Stimulated activated CD4-positive, alpha-beta T cell treated with anti-CD3 and anti-CD28 coated beads, Interleukin-15, amount 100 ng/mL, for 48 hours (primary cell): ENCODE results near the gene TRPM5.

Experiments used
- DNase-seq, 2 donors: peaks; one replicate each; pipeline ENCODE4 v3.0.0-alpha.2; 2020; ENCODE audit warnings: low read depth in 2 of 2

TRPM5 gene

DNA sequence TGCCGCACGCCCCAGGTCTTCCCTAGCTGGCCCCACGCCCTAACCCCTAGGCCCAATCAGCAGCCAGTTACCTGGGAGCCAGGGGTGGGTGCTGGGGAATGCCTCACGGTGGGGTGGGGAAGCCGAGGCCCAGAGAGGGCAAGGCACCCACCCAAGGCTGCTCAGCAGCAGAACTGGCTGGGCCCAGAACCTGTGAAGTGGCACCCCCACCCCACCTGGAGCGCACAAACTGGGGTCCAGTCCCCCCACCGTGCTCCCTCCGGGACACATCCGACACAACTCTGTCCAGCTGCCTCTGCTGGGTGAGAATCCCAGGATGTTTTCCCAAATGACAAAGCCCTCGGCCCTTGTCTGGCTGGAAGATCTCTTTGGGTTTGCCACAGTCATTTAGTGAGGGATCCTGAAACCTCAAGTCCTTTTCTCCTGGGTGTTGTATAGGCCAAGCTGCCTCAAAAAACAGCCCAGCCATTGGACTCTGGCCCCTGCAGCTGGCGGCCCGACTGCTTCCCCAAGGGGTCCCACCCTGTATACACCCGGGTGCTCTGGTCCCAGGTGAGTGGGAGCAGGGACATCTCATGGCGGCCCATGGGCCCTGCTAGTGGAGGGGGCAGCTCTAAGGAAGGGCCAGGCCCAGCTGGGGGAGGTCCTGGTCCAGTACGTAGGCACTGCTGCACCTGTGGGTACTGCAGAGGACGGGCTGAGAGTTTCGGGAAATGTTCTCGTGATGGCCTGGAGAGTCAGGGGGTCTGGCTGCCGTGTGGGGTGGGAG lies 22.9 kb downstream of the TRPM5 start:
- no peak for DNase-seq

DNA sequence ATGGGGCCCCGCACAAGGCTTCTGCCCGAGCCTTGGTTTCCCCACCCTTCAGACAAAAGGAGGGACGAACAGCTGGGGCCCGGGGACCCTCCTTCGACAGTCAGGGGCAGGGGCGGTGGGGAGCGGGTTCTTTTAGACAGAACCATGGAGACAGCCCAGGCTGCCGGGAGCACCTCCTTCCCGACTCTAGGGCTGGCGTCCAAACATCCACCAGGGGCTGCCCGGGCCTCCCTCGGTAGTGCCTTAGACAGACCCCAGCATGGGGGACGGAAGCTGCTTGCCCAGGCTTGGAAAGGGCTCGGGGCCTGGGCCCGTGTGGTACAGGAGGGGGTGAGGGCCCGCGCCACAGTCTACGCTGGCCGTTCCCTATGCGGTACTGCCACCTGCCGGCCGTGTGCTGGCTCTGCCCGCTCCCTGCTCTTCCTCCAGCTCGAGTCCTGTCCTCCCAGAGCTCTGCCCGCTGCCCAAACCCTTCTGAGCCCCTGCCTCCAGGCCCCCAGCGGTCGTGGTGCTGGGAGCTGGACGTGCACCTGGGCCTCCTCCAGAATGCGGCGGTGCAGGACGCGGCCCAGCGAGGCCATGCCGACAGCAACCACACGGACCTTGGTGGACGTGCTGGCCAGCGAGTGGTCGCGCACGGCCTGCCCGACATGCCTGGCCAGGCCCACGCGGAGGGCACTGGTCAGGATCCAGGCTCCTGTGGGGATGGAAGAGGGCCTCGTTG lies 23.6 kb downstream of the TRPM5 start:
- DNase-seq, result peak; percentile 52 to 72

DNA sequence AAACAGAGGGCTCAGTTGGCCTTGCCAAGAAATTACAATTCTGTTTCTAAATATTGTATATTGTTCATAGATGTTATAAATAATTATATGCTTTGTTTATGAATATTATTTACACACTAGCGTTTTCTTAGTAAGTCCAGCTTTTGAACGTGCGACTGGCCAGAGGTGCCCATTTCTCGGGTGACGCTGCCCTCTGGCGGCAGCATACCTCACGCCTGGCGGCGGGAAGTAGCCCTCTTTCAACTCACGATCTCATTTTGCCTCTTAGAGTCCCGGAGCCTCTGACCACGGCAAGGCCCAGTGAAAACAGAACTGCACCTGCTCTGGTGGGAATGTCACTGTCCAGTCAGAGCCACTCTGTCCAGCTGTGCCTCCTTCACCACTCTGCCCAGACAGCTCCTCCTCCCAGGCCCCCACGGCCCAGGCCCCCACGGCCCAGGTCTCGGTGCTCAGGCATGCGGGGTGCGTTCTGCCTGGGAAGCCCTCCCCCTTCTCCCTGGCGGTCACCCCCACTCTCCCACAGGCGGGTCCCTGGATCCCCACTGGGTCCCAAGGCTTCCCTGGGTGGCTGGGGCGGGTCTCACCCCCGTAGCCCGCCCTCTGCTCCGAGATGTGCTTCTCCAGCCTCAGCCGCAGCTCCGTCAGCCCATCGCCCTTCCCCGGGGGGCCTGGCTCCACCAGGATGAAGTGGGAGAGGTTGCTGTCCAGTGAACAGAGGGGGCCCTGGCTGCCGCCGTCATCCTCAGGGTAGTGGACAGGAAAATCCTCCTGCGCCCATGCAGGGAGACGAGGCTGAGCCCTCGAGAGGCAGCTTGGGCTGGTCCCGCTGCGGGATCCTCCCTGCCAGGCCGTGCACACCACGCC lies 24.4 kb downstream of the TRPM5 start:
- DNase-seq, result peak in 1 of 2 donors; percentile 45

DNA sequence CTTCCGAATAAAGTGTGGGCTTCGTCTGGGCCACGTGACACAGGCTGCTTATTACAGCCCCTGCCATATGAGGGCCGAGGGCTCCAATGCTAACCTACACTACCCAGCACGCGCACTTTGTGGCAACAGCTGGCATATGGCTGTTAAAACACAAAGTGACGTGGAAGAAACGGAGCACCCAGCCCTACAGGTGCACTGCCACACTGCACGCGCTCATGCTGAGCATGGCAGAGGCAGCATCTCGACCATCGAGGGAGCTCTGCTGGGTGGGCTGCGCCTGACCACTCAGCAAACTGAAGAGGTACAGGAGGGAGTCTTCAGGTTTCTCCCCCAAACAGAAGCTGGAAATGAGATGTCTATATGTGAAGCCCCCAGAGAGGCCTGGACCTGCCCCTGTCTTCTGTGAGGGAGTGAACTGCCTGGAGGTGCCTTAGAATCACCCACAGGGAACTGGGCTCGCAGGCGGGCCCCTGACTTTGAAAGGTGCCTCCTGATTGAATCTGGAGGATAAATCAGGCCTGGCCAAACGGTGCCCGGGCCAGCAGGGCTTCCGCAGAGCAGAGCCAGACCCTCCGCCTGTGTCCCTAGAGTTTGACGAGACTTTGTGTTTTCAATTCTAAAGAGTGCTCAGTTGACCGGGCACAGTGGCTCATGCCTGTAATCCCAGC lies 25.5 kb downstream of the TRPM5 start:
- no peak for DNase-seq

DNA sequence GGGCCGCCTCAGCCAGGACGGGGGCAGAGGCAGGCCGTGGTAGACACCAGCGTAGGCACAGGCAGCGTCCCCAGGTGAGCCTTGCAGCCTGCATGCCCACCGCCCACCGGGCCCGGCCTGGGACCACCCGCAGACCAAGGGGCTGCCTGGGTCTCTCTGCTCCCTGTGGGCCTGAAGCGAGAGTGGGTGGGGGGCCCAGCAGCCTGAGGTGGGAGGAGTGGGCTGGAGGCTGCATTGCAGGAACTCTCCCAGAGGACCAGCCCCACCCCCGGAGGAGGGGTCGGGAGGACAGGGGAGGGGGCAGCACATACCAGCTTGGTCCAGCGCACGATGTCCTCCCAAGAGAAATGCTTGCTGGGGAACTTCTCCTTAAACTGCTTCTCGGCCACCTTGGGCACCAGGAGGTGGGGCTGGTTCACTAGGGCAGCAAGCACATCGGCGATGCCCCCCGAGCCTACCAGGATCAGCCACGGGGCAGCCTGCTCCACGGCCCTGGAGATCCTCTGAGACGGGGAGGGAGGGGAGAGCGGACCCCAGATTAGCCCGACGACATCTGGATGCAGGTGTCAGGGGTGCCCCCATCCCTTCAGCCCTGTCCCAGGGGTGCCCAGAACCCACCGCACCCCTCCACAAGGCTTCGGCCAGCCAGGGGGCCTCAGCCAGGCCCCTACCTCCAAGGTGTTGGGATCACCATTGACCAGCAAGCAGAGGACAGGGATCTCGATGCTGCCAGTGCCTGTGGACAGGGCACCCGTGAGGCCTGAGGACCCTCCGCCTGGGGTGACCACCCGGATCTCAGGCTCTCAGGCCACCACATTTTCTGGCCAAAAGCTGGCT lies 26.2 kb downstream of the TRPM5 start:
- DNase-seq, result no peak

DNA sequence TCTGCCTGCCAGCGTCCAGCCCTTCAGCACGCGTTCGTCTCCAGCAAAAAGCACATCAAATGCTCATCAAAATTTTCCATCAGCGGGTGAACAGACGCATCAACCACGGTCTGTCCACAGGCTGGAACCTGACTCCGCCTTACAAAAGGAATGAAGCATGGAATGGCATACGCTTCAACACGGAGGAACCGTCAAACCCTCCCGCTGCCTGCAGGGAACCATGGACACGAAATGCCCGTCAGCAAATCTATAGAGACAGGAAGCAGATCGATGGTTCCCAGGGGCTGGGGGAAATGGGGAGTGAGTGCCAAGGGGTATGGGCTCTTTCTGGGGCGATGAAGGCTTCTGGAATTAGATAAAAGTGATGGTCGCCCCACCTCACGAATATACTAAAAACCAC lies 27.5 kb downstream of the TRPM5 start:
- no peak for DNase-seq

DNA sequence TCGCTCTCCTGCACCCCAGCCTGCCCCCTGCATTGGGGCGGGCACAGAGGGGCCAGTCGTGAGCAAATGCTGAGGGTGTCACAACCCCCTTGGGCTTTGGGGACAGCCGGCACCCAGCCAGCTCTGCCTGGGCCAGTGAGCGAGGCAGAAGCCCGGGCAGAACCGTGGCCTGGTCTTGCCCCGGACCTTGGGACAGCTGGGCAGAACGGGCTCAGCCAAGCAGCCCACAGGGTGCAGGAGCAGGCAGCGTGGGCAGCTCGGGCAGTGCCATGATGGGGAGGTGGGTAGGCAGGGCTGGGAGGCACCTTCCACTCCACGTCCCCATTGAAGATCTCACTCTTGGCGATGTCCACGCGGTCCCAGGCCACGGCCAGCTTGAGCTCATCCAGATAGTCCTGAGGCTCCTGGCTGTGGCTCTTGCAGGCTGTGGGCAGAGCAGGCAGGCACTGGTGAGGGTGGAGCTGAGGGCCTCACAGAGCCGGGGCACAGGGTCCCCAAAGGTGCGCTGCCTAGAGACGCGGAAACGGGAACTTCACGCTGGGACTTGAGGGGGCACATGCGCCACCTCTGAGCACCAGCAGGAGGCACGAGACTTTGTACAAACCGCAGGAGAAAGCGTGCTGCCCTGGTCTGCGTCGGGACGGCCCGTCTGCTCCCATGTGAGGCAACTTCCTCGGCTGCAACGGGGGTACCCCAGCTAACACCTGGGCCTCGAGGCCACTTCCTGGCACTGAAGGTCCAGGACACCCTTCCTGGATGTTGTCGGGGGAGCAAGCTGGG lies 28.5 kb downstream of the TRPM5 start:
- DNase-seq, result no peak

DNA sequence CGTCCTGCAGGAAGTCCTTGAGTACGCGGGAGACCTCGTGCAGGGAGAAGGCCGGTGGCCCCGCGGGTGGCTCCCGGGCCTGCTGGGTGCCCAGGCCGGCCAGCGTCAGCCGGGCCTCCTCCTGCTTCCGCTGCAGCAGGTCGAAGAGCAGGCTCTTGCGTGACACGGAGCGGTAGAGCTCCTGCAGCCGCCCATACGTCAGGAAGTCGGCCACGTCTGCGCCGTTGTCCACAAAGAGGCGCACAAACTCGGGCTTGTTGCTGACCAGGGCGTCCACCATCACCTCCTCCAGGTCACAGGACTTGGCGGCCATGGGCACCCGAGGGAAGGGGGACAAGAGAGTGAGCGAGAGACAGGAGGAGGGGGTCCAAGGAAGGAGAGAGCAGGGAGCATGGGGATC lies 29.1 kb downstream of the TRPM5 start:
- no peak for DNase-seq

DNA sequence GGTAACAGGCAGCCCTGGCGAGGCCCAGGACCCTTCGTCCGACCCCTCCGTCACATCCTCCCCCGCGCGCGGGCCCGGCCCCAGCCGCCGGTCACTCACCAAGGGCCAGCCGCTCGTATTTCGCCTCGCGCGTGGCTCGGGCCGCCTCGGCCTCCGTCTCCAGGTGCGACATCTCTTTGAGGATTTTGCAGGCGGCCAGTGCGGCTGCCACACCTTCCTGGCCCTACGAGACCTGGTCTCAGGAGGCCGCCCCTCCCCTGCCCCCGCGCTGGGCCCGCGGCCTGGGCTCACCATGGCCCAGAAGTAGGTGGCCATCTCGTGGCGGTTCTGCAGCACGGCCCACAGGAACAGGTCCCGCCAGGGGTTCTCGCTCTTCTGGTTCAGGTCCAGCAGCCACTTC lies 29.7 kb downstream of the TRPM5 start:
- DNase-seq, result no peak

DNA sequence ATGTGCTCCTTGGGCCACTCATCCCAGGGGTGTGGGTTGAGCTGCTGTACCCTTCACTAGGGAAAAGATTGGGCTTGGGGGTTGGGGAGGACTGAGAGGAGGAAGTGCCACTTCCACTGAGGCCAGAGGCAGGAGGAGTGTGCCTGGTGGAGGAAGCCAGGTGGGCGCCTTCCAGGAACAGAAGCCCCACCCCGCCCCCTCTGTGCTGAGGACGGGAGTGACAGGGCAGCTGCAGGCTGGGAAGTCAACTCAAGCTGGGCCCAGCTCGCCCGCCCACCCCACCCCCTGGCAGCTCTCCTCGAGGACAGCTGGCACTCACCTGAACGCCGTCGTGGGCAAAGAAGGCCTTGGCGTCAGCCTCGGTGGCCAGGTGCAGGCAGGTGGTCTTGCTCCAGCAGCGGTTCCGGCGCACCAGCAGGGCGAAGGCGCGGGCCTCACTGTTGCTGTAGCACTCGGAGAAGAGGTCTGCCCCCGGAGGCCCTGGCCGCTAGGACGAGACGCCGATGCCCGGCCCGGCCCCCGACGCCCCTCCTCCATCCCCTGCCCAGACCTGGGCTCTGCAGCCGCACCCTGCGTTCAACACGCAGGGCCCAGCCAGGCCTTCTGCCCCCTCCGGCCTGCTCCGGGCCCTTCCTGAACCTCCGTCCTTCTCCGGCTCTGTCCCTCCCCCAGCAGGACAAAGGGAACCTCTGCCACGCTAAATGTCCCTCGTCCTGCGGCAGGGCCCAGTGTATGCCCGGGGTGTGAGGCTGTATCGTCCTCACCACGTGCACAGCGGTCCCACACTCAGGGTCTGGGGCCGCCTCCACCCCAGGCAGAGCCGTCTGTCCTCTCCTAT lies 30.4 kb downstream of the TRPM5 start:
- DNase-seq, result no peak

DNA sequence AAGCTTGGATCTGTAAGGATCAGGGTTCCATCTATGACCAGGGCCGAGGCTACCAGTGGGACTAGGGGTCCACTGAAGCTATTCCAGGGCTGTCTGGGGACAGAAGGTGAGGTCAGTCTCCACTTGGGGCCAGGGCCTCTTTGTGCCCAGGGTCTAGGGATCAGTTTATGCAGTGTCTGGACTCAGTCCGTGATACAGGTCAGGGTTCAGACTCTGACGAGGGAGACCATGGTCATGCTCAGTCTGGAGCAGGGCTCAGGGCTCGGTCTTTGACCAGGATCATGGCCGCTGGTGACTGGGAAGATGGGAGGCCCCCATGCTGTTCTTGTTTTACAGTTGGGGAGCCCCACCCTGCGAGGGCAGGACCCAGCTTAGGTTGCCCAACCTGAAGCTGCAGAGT lies 32.0 kb downstream of the TRPM5 start:
- no peak for DNase-seq

DNA sequence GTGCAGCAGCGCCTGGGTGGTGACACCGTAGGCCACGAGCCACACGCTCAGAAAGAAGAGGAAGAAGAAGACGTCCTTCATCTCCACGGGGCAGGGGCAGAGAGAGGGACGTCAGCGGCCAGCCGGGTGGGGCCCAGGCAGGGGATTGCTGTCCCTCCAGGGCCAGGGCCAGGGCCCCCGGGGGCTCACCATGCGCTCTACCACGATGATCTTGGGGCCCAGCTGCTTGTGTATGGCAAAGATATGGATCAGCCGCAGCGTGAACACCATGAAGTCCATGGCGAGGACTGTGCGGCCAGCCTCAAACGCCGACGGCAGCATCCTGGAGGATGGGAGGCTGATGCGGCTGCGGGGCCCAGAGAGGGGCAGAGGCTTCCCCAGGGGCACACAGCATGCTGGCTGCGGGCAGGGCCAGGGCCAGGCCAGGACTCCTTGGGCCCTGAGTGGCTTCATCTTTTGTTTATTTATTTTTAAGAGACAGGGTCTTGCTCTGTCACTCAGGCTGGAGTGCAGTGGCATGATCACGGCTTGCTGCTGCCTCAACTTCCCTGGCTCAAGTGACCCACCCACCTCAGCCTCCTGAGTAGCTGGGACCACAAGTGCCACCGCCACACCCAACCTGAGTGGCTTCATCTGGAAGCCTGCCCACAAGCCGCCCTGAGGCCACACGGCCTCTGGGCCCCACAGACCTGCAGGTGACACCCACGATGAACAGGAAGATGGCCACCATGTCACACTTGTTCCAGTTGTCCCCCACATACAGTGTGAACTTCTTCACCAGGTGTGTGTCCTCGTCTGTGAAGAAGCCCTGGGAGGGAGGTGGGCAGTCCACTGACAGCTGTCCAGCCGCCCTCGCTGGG lies 32.6 kb downstream of the TRPM5 start:
- DNase-seq, result no peak

DNA sequence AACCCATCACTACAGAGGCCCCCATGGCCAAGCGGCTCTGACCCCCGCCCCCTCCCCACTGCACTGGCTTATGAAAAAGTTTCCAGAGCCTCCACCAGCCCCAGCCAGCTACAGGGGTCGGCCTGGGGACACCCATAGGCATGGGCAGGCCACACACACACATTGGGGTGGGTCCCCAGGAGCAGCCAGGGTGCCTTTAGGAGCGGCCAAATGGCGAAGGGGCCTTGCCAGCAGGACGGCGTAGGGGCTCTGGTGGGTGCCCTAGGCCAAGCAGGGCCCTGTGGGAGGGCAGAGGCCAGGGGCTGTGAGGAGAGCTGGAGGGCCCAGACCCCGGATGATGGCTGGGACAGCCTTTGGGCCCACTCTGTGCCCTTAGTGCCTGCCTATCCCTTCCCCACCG lies 33.7 kb downstream of the TRPM5 start:
- no peak for DNase-seq

DNA sequence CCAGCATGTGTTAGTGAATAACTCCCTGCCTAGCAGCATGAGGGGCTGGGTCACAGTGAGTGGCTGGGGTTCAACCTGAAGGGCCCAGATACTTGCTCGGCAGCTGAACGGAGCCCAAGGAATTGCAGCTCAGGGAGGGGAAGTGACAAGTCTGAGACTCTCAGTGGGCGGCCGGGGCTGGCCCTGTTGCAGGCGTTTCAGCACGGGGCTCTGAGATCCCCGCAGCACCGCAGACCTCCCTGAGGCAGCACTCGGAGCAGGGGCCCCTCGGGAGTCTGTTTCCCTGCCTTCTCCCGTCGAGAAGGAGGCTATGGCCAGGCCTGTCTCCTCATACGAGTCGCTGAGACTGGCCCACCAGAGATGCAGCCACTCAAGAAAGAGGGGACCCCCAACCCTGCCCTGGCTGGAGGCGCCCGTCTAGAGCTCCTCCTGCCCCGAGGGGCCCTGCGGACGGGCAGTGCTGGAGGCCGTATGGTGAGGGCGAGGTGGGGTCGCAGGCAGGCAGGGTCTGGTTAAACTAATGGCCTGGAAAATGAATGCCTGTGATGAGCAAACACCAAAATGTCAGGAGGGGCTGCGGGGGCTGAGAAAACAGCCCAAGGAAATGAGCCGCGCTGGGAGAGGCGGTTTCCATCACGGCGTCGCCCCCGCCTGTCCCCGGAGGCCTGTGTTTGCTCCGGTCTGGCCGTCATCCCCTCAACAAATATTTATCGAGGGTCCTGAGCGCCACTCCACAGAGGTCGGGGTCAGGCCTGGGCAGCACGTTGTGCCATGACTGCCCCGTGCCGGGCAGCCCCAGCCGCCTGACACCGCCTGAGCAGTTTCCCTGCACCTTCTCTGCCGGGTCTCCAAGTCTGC lies 34.5 kb downstream of the TRPM5 start:
- no peak for DNase-seq

DNA sequence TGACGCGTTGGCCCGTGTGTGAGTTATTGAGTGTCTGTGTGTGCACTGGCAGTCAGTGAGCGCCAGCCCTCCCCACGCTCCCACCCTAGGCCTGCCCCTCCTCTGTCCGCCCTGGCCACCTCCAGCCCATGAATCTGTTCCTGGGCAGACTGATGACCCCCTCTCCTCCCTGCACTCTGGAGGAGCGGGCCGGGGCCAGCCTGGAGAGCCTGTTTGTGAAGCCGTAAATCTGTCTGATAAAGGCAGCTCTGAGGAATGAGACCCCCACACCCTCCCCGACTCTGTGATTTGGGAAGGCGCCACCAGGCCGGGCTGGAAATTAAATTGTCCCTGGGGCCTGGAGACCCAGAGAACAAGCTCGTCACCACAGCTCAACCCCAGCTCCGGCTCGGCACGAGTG lies 35.2 kb downstream of the TRPM5 start:
- no peak for DNase-seq

DNA sequence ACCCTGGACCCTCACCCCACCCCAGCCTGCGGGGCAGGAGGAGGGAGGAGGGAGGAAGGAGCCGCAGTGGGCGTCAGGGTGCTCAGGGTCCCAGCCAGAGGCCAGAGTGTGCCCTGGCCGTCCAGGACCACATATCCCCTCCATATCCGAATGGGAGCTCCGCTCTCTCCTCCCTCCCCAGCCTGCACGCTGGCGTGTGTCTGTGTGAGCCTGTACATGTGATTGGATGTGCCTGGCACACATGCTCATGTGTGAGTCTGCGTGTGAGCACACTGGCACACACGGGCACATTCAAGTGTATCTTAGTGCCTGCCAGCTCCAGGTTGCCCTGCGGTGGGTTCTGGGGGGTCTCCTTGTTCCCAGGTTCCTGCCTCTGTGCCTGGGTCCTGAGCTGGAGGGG lies 35.6 kb downstream of the TRPM5 start:
- DNase-seq, result no peak

DNA sequence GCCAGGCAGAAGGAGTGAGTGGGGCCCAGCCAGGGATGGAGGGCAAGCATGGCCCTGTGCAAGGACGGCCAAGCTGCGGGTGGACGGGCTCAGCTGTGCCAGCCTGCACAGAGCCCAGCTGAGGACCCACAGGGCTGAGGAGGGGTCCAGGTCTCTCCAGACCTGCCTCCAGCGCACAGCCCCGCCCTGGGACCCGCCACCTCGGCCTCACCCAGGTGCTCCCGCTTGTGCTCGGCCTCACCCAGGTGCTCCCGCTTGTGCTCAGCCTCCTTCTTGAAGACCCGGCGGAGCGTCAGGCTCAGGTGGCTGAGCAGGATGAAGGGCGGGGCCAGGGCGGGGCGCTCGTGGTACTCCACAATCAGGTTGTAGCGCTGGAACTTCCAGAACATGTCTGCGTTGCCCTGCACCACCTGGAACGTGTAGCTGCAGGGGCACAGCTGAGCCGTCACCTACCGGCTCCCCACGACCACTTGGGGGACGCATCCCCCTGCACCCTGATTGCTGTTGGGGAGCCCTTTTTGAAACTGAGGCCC lies 37.4 kb downstream of the TRPM5 start:
- DNase-seq, result no peak
